CD1c-positive myeloid dendritic cell (primary cell): ENCODE measurements around the gene SUCLG2.

ENCODE experiments used
- DNase-seq: peaks from one replicate; pipeline ENCODE4 v3.0.0-alpha.2; 2016; ENCODE audit errors: extremely low spot score

Gene SUCLG2

GRCh38 chr3:67654099-67654843 is at the start of gene SUCLG2:
Gene SUCLG2 (minus strand): TSS chr3:67654612. CDS start chr3:67654586, 26 bp downstream.
- DNase-seq, result peak; percentile 77

- DNase-seq, result no peak
Observed at GRCh38 chr3:67700596-67700995, 46.2 kb upstream of the SUCLG2 start.

- DNase-seq, result no peak
Observed at GRCh38 chr3:67699882-67700281, 45.5 kb upstream of the SUCLG2 start.

- DNase-seq, result no peak
Observed at GRCh38 chr3:67692621-67693020, 38.2 kb upstream of the SUCLG2 start.

GRCh38 chr3:67691926-67692325 is 37.5 kb upstream of the SUCLG2 start:
- DNase-seq, result no peak

GRCh38 chr3:67691207-67691606 is 36.8 kb upstream of the SUCLG2 start:
- DNase-seq, result no peak

- DNase-seq, result no peak
Observed at GRCh38 chr3:67689806-67690205, 35.4 kb upstream of the SUCLG2 start.

GRCh38 chr3:67688231-67688630 is 33.8 kb upstream of the SUCLG2 start:
- DNase-seq, result no peak

GRCh38 chr3:67686069-67686468 is 31.7 kb upstream of the SUCLG2 start:
- no peak for DNase-seq

GRCh38 chr3:67685499-67685898 is 31.1 kb upstream of the SUCLG2 start:
- peak; percentile 1 for DNase-seq

GRCh38 chr3:67684211-67684610 is 29.8 kb upstream of the SUCLG2 start:
- no peak for DNase-seq

GRCh38 chr3:67683522-67683921 is 29.1 kb upstream of the SUCLG2 start:
- no peak for DNase-seq

- no peak for DNase-seq
Observed at GRCh38 chr3:67678665-67679064, 24.3 kb upstream of the SUCLG2 start.

GRCh38 chr3:67674055-67674454 is 19.6 kb upstream of the SUCLG2 start:
- no peak for DNase-seq

GRCh38 chr3:67662733-67663132 is 8.3 kb upstream of the SUCLG2 start:
- no peak for DNase-seq

GRCh38 chr3:67661089-67661488 is 6.7 kb upstream of the SUCLG2 start:
- DNase-seq, result no peak

GRCh38 chr3:67657192-67657591 is 2.8 kb upstream of the SUCLG2 start:
- peak; percentile 6 for DNase-seq

- no peak for DNase-seq
Observed at GRCh38 chr3:67656614-67657013, 2.2 kb upstream of the SUCLG2 start.

GRCh38 chr3:67655364-67656121 is 1.1 kb upstream of the SUCLG2 start:
- peak; percentile 45 for DNase-seq

- DNase-seq, result peak; percentile 3
Observed at GRCh38 chr3:67654844-67655177, 399 bp upstream of the SUCLG2 start.

GRCh38 chr3:67653425-67654098 is 850 bp downstream of the SUCLG2 start:
- peak; percentile 35 for DNase-seq

- DNase-seq, result no peak
Observed at GRCh38 chr3:67650084-67650483, 4.3 kb downstream of the SUCLG2 start.

GRCh38 chr3:67649681-67650080 is 4.7 kb downstream of the SUCLG2 start:
- no peak for DNase-seq
